SK-N-DZ (cell line): ENCODE data around the gene KRT73.

ENCODE experiments used
- DNase-seq: peaks from one replicate; pipeline ENCODE4 v3.0.0-alpha.2; 2015; ENCODE audit warnings: low spot score

Gene KRT73

GRCh38 chr12:52622349-52622748, 4.0 kb upstream of the KRT73 start:
- DNase-seq: no peak

- DNase-seq: no peak
Observed at GRCh38 chr12:52618866-52619265, 507 bp upstream of the KRT73 start.

GRCh38 chr12:52617403-52617785, 965 bp downstream of the KRT73 start:
- no peak for DNase-seq

GRCh38 chr12:52616680-52617402, 1.5 kb downstream of the KRT73 start:
- DNase-seq: no peak

GRCh38 chr12:52615912-52616311, 2.4 kb downstream of the KRT73 start:
- DNase-seq: no peak

GRCh38 chr12:52615208-52615868, 3.0 kb downstream of the KRT73 start:
- no peak for DNase-seq

- DNase-seq: no peak
Observed at GRCh38 chr12:52614381-52615207, 3.8 kb downstream of the KRT73 start.

GRCh38 chr12:52613384-52614030, 4.9 kb downstream of the KRT73 start:
- no peak for DNase-seq

GRCh38 chr12:52612431-52613383, 5.7 kb downstream of the KRT73 start:
- DNase-seq: no peak

- DNase-seq: no peak
Observed at GRCh38 chr12:52611080-52611468, 7.3 kb downstream of the KRT73 start.

- DNase-seq: no peak
Observed at GRCh38 chr12:52608826-52609630, 9.3 kb downstream of the KRT73 start.

- no peak for DNase-seq
Observed at GRCh38 chr12:52608161-52608560, 10.2 kb downstream of the KRT73 start.

- no peak for DNase-seq
Observed at GRCh38 chr12:52607314-52607713, 11.0 kb downstream of the KRT73 start.

GRCh38 chr12:52606581-52607218, 11.7 kb downstream of the KRT73 start:
- no peak for DNase-seq

GRCh38 chr12:52606096-52606495, 12.3 kb downstream of the KRT73 start:
- no peak for DNase-seq

GRCh38 chr12:52605542-52605941, 12.8 kb downstream of the KRT73 start:
- DNase-seq: no peak

GRCh38 chr12:52604859-52605258, 13.5 kb downstream of the KRT73 start:
- DNase-seq: no peak

GRCh38 chr12:52603314-52603713, 15.0 kb downstream of the KRT73 start:
- no peak for DNase-seq

GRCh38 chr12:52602552-52602951, 15.8 kb downstream of the KRT73 start:
- DNase-seq: no peak
